Transverse colon (tissue), 4 donors: ENCODE results near the gene ZMAT3. TPM values are rescaled to one million over a fixed set of nuclear protein-coding genes. Genes with fewer than 3 reads are reported as not detected.

ENCODE experiments used
- DNase-seq: peaks from one replicate; pipeline ENCODE4 v3.0.0-alpha.2; 2019
- H3K27ac ChIP-seq, 4 donors: fragments of 200-600 bp; sonication (generic); 2 replicates each; pipeline ENCODE4 v1.5.1; 2016 to 2018; ENCODE audit warnings: inconsistent platforms in 4 of 4
- H3K27me3 ChIP-seq: fragments of 200-600 bp; sonication (generic); 2 replicates; pipeline ENCODE4 v1.5.1; 2017; ENCODE audit warnings: inconsistent platforms
- H3K36me3 ChIP-seq, 4 donors: fragments of 200-600 bp; sonication (generic); 2 replicates each; pipeline ENCODE4 v1.5.1; 2017 to 2019; ENCODE audit warnings: inconsistent platforms in 4 of 4
- H3K4me1 ChIP-seq, 4 donors: fragments of 200-600 bp; sonication (generic); 2 replicates each; pipeline ENCODE4 v1.5.1; 2017 to 2020; ENCODE audit warnings: inconsistent platforms in 4 of 4
- H3K4me3 ChIP-seq, 4 donors: fragments of 200-600 bp; sonication (generic); 1 replicate in 1 of 4; 2 replicates in 3 of 4; pipeline versions ENCODE4 v1.5.1 to v1.6.1; 2017 to 2019; ENCODE audit warnings: inconsistent platforms in 4 of 4
- H3K9me3 ChIP-seq, 2 donors: fragments of 200-600 bp; sonication (generic); 2 replicates each; pipeline ENCODE4 v1.5.1; 2017 to 2019; ENCODE audit warnings: inconsistent platforms in 2 of 2
- CTCF ChIP-seq, 5 experiments: fragments of 200-600 bp in 3 of 5; fragments of 450-650 bp in 2 of 5; sonication (generic) in 3 of 5; IDR thresholded peaks; 1 replicate in 2 of 5; 2 replicates in 3 of 5; pipeline ENCODE4 v1.5.1; 2016 to 2017; ENCODE audit warnings: antibody characterized with exemption in 5 of 5, inconsistent platforms in 3 of 5, mild to moderate bottlenecking in 2 of 5, moderate library complexity in 1 of 5
- EP300 ChIP-seq: sonication (generic); formaldehyde crosslinking; IDR thresholded peaks from one replicate; pipeline ENCODE4 v1.6.1; 2017; ENCODE audit warnings: antibody characterized with exemption, low read depth
- POLR2A ChIP-seq: fragments of 450-650 bp; IDR thresholded peaks from one replicate; pipeline ENCODE4 v1.6.1; 2016; ENCODE audit warnings: antibody characterized with exemption, mild to moderate bottlenecking, moderate library complexity
- POLR2AphosphoS5 ChIP-seq, 3 donors: sonication (generic); formaldehyde crosslinking; IDR thresholded peaks; one replicate each; pipeline ENCODE4 v1.6.1; 2016; ENCODE audit warnings: antibody characterized with exemption in 3 of 3
- WGBS, 2 donors: methylation state at CpG; one replicate each; pipeline ENCODE4 v1.1.5; 2018; ENCODE audit warnings: low coverage in 1 of 2; 5-methylcytosine and 5-hydroxymethylcytosine counted together
- in situ Hi-C, 4 donors: fragments of 200-750 bp; cut with MboI; loops; one replicate each; pipeline versions ENCODE4 v1.15.0 to v1.15.1; 2017; ENCODE audit warnings: low sequenced_read_pairs in 3 of 4, low pct_ligation_motif_present in 1 of 4, low pct_unique_long_range_greater_than_20kb in 1 of 4
- intact Hi-C: fragments of 100-400 bp; cut with DNase I; formaldehyde crosslinking; loops from one replicate; pipeline ENCODE4 v1.15.1; 2023; ENCODE audit warnings: low total_unique reads
- total RNA-seq, 4 donors: library from RNA; depleted of rRNA; stranded (reverse); fragments of >200 nt; gene quantifications; one replicate each; pipeline ENCODE4 v1.1.0, GENCODE V29; 2016

The ZMAT3 gene
- total RNA-seq, 4 donors from 2014 or later = 6.4 to 11.7 (median 9.7) TPM

- intact Hi-C loops (loop anchor here (10.0 kb wide), 1 partner anchor 207 kb away; no protein-coding TSS in a partner anchor), in situ Hi-C loops (loop anchor here in 3 of 4 donors (10.0 to 25.0 kb wide), 3 partner anchors 96 to 207 kb away; partner anchors contain the start of gene ZNF639 (in 2 of the 3))
- H3K36me3 ChIP-seq = no peaks in the 10 kb centered on the region
- no peaks in the 10 kb centered on the region for H3K4me1 ChIP-seq
- H3K9me3 ChIP-seq = no peaks in the 10 kb centered on the region
- WGBS, 2 donors = 69 to 81% methylated on average over 1 of the region's 1 CpG
- DNase-seq = no peak
- no peak overlapping the region for H3K27ac ChIP-seq
- no peaks in the 10 kb centered on the region for H3K27me3 ChIP-seq
- H3K4me3 ChIP-seq = no peak overlapping the region
- no peak for TF ChIP-seq EP300
- TF ChIP-seq POLR2A = no peak
- TF ChIP-seq POLR2AphosphoS5 (IDR thresholded peaks at IDR 0.05) = no peak
- TF ChIP-seq CTCF (IDR thresholded peaks at IDR 0.05) = no peak
Measured at GRCh38 chr3:179108086-179108485, 36.5 kb upstream of the ZMAT3 start.

GRCh38 chr3:179107617-179108016 lies 36.0 kb upstream of the ZMAT3 start:
- Histone ChIP-seq H3K9me3 (no peaks in the 10 kb centered on the region), H3K27ac (no peak overlapping the region), H3K4me1 (no peaks in the 10 kb centered on the region), H3K4me3 (no peak overlapping the region), H3K36me3 (no peaks in the 10 kb centered on the region), H3K27me3 (no peaks in the 10 kb centered on the region)
- intact Hi-C loops (loop anchor here (10.0 kb wide), 1 partner anchor 207 kb away; no protein-coding TSS in a partner anchor), in situ Hi-C loops (loop anchor here in 3 of 4 donors (10.0 to 25.0 kb wide), 3 partner anchors 95 to 207 kb away; partner anchors contain the start of gene ZNF639 (in 2 of the 3))
- TF ChIP-seq POLR2A = no peak
- no peak for DNase-seq
- WGBS, 2 donors = 80 to 85% methylated on average over 3 of the region's 3 CpGs

GRCh38 chr3:179105881-179106280 lies 34.3 kb upstream of the ZMAT3 start:
- Histone ChIP-seq H3K27me3 (no peaks in the 10 kb centered on the region), H3K4me3 (no peak overlapping the region), H3K36me3 (no peaks in the 10 kb centered on the region), H3K27ac (no peak overlapping the region), H3K9me3 (no peaks in the 10 kb centered on the region), H3K4me1 (no peaks in the 10 kb centered on the region)
- DNase-seq = no peak
- no peak for TF ChIP-seq POLR2A
- TF ChIP-seq POLR2AphosphoS5 (IDR thresholded peaks at IDR 0.05) = no peak
- intact Hi-C loops (loop anchor here (10.0 kb wide), 1 partner anchor 209 kb away; no protein-coding TSS in a partner anchor), in situ Hi-C loops (loop anchor here in 3 of 4 donors (10.0 to 25.0 kb wide), 3 partner anchors 94 to 209 kb away; partner anchors contain the start of gene ZNF639 (in 2 of the 3))
- WGBS, 2 donors = 8 to 18% methylated on average over 1 of the region's 1 CpG

GRCh38 chr3:179100652-179101051 lies 29.0 kb upstream of the ZMAT3 start:
- H3K4me3 ChIP-seq = no peak overlapping the region
- H3K27ac ChIP-seq = no peak overlapping the region
- no peaks in the 10 kb centered on the region for H3K9me3 ChIP-seq
- in situ Hi-C loops (loop anchor here in 3 of 4 donors (10.0 to 25.0 kb wide), 3 partner anchors 88 to 214 kb away; partner anchors contain the start of gene ZNF639 (in 2 of the 3)), intact Hi-C loops (loop anchor here (10.0 kb wide), 1 partner anchor 214 kb away; no protein-coding TSS in a partner anchor)
- TF ChIP-seq POLR2AphosphoS5 (IDR thresholded peaks at IDR 0.05) (no peak), EP300 (no peak), CTCF (IDR thresholded peaks at IDR 0.05) (no peak), POLR2A (no peak)
- H3K27me3 ChIP-seq = no peaks in the 10 kb centered on the region
- H3K4me1 ChIP-seq = no peaks in the 10 kb centered on the region
- no peaks in the 10 kb centered on the region for H3K36me3 ChIP-seq
- DNase-seq = no peak

DNA sequence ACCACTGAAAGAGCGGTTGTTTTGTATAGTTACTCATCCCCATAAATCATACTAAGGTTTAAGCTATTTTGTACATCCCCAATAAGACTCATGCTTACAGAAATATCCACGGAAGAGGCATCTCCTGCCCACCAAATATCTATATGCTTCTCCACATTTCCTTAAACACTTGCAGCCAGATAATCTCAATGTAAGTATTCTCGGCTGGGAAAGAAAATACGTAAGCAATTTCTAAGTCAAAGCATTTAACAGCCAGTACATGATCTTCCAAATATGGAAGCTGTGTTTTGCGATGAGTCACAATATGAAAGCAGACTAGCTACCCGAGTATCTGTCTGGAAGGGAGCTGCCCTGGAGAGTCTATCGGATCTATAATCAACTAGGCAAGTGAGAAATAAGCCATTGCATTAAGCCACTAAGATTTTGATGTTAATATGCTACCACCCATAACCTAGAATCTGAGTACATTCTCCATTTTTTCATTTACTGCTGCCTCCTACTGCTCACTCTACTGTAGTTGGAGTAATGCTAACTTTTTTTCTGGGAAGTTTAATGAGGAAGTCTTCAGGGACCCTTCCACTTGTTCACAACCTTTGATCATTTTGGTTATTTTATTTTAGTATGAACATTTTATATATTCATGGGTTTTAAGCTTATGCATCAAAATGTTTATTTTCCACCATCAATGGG lies 26.9 kb upstream of the ZMAT3 start:
- no peak for DNase-seq
- 53 to 74% methylated on average over 5 to 7 of the region's 7 CpGs for WGBS, 2 donors
- H3K4me1 ChIP-seq = no peaks in the 10 kb centered on the region
- peak overlapping the region in 1 of 4 donors; percentile 1 for H3K4me3 ChIP-seq
- no peaks in the 10 kb centered on the region for H3K9me3 ChIP-seq
- intact Hi-C loops = no loop called here
- in situ Hi-C loops = no loop called here
- H3K27ac ChIP-seq = peak overlapping the region in 1 of 4 donors; percentile 11
- H3K36me3 ChIP-seq = no peaks in the 10 kb centered on the region
- TF ChIP-seq CTCF (IDR thresholded peaks at IDR 0.05) (peak in 1 of 5 experiments; percentile 17), POLR2AphosphoS5 (IDR thresholded peaks at IDR 0.05) (no peak), POLR2A (no peak), EP300 (no peak)
- H3K27me3 ChIP-seq = no peaks in the 10 kb centered on the region
